ENCODE results near the gene IGFBP6.

Gene IGFBP6

GRCh38 chr12:53053218-53054111 lies 44.0 kb upstream of the IGFBP6 start:
- Histone ChIP-seq H3K4me1 (ENCODE audit: control insufficient read depth, insufficient read depth, low read length) (peaks cover 32% of the 10 kb centered on the region), H3K27ac (ENCODE audit: extremely low read depth, low read depth, low read length) (peak overlapping the region; percentile 26; the same call in 1 of the 2 replicates), H3K4me3 (ENCODE audit: low read depth, low read length) (peak overlapping the region; percentile 73), H3K36me3 (ENCODE audit: control insufficient read depth in 2 of 2, insufficient read depth in 1 of 2, low read length in 2 of 2) (peaks cover 0 to 11% of the 10 kb centered on the region in 2 experiments; a peak in 1 of 3 replicates), H3K9me3 (ENCODE audit: control insufficient read depth, insufficient read depth, low read depth, low read length) (no peaks in the 10 kb centered on the region)
- POLR2A ChIA-PET = interaction anchor here (0.7 to 2.1 kb wide), 13 partner anchors 7 to 268 kb away, joined by 3 to 18 read pairs (median 4); partner anchors contain the start of genes AAAS, EIF4B, KRT8 and SPRYD3
- CTCF ChIA-PET = interaction anchor here (0.6 to 4.7 kb wide), 20 partner anchors 8 to 1199 kb away, joined by 3 to 59 read pairs (median 5); partner anchors contain the start of genes EIF4B, IGFBP6 and SOAT2
- TF ChIP-seq ZXDB (tag by site-specific recombination; IDR thresholded peaks at IDR 0.05) = peak; percentile 39
- TF ChIP-seq, protein P1, sequence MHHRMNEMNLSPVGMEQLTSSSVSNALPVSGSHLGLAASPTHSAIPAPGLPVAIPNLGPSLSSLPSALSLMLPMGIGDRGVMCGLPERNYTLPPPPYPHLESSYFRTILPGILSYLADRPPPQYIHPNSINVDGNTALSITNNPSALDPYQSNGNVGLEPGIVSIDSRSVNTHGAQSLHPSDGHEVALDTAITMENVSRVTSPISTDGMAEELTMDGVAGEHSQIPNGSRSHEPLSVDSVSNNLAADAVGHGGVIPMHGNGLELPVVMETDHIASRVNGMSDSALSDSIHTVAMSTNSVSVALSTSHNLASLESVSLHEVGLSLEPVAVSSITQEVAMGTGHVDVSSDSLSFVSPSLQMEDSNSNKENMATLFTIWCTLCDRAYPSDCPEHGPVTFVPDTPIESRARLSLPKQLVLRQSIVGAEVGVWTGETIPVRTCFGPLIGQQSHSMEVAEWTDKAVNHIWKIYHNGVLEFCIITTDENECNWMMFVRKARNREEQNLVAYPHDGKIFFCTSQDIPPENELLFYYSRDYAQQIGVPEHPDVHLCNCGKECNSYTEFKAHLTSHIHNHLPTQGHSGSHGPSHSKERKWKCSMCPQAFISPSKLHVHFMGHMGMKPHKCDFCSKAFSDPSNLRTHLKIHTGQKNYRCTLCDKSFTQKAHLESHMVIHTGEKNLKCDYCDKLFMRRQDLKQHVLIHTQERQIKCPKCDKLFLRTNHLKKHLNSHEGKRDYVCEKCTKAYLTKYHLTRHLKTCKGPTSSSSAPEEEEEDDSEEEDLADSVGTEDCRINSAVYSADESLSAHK (tag by site-specific recombination; IDR thresholded peaks at IDR 0.05) = no peak
- TF ChIP-seq ZNF473 (tag by site-specific recombination; IDR thresholded peaks at IDR 0.05) = no peak
- TF ChIP-seq ZBTB10 (tag by site-specific recombination; IDR thresholded peaks at IDR 0.05) = peak; percentile 8; the same call in 1 of the 2 replicates
- TF ChIP-seq, protein P2, sequence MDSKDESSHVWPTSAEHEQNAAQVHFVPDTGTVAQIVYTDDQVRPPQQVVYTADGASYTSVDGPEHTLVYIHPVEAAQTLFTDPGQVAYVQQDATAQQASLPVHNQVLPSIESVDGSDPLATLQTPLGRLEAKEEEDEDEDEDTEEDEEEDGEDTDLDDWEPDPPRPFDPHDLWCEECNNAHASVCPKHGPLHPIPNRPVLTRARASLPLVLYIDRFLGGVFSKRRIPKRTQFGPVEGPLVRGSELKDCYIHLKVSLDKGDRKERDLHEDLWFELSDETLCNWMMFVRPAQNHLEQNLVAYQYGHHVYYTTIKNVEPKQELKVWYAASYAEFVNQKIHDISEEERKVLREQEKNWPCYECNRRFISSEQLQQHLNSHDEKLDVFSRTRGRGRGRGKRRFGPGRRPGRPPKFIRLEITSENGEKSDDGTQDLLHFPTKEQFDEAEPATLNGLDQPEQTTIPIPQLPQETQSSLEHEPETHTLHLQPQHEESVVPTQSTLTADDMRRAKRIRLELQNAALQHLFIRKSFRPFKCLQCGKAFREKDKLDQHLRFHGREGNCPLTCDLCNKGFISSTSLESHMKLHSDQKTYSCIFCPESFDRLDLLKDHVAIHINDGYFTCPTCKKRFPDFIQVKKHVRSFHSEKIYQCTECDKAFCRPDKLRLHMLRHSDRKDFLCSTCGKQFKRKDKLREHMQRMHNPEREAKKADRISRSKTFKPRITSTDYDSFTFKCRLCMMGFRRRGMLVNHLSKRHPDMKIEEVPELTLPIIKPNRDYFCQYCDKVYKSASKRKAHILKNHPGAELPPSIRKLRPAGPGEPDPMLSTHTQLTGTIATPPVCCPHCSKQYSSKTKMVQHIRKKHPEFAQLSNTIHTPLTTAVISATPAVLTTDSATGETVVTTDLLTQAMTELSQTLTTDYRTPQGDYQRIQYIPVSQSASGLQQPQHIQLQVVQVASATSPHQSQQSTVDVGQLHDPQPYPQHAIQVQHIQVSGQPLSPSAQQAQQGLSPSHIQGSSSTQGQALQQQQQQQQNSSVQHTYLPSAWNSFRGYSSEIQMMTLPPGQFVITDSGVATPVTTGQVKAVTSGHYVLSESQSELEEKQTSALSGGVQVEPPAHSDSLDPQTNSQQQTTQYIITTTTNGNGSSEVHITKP (tag by site-specific recombination; IDR thresholded peaks at IDR 0.05) = 0 out of 2 replicates have a peak, but pooled peaks have one; percentile 9
- TF ChIP-seq SCRT2 (tag by site-specific recombination; IDR thresholded peaks at IDR 0.05) = peak; percentile 81
- no peak for TF ChIP-seq BCL11A (tag by site-specific recombination; IDR thresholded peaks at IDR 0.05; ENCODE audit: low read depth)
- peak; percentile 37 for TF ChIP-seq GLIS1 (tag by site-specific recombination; IDR thresholded peaks at IDR 0.05)
- no peak for TF ChIP-seq ZNF211 (tag by site-specific recombination; IDR thresholded peaks at IDR 0.05; ENCODE audit: low read depth)
- no peak for TF ChIP-seq ZSCAN5A (tag by site-specific recombination; IDR thresholded peaks at IDR 0.05)
- TF ChIP-seq GLIS2 (tag by site-specific recombination; IDR thresholded peaks at IDR 0.05) = peak; percentile 36
- no peak for TF ChIP-seq YY2 (tag by site-specific recombination; IDR thresholded peaks at IDR 0.05)
- no peak for TF ChIP-seq ZNF16 (tag by site-specific recombination; IDR thresholded peaks at IDR 0.05; ENCODE audit: low read depth)
- TF ChIP-seq ZEB2 (tag by site-specific recombination; IDR thresholded peaks at IDR 0.05) = 0 out of 2 replicates have a peak, but pooled peaks have one; percentile 68
- TF ChIP-seq ZNF701 (tag by site-specific recombination; IDR thresholded peaks at IDR 0.05) = no peak
- TF ChIP-seq SP3 (tag by site-specific recombination; IDR thresholded peaks at IDR 0.05) = no peak
- TF ChIP-seq ZNF571 (tag by site-specific recombination; IDR thresholded peaks at IDR 0.05) = no peak
- TF ChIP-seq, protein P3, sequence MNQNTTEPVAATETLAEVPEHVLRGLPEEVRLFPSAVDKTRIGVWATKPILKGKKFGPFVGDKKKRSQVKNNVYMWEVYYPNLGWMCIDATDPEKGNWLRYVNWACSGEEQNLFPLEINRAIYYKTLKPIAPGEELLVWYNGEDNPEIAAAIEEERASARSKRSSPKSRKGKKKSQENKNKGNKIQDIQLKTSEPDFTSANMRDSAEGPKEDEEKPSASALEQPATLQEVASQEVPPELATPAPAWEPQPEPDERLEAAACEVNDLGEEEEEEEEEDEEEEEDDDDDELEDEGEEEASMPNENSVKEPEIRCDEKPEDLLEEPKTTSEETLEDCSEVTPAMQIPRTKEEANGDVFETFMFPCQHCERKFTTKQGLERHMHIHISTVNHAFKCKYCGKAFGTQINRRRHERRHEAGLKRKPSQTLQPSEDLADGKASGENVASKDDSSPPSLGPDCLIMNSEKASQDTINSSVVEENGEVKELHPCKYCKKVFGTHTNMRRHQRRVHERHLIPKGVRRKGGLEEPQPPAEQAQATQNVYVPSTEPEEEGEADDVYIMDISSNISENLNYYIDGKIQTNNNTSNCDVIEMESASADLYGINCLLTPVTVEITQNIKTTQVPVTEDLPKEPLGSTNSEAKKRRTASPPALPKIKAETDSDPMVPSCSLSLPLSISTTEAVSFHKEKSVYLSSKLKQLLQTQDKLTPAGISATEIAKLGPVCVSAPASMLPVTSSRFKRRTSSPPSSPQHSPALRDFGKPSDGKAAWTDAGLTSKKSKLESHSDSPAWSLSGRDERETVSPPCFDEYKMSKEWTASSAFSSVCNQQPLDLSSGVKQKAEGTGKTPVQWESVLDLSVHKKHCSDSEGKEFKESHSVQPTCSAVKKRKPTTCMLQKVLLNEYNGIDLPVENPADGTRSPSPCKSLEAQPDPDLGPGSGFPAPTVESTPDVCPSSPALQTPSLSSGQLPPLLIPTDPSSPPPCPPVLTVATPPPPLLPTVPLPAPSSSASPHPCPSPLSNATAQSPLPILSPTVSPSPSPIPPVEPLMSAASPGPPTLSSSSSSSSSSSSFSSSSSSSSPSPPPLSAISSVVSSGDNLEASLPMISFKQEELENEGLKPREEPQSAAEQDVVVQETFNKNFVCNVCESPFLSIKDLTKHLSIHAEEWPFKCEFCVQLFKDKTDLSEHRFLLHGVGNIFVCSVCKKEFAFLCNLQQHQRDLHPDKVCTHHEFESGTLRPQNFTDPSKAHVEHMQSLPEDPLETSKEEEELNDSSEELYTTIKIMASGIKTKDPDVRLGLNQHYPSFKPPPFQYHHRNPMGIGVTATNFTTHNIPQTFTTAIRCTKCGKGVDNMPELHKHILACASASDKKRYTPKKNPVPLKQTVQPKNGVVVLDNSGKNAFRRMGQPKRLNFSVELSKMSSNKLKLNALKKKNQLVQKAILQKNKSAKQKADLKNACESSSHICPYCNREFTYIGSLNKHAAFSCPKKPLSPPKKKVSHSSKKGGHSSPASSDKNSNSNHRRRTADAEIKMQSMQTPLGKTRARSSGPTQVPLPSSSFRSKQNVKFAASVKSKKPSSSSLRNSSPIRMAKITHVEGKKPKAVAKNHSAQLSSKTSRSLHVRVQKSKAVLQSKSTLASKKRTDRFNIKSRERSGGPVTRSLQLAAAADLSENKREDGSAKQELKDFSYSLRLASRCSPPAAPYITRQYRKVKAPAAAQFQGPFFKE (tag by site-specific recombination; IDR thresholded peaks at IDR 0.05; ENCODE audit: borderline replicate concordance) = peak; percentile 43; the same call in 1 of the 2 replicates
- TF ChIP-seq ZNF292 (tag by site-specific recombination; IDR thresholded peaks at IDR 0.05; ENCODE audit: borderline replicate concordance, low read depth) = no peak

All from HEK293 (cell line).